Measurements from ENCODE around the gene ELMO1. TPM values are rescaled to one million over a fixed set of nuclear protein-coding genes. Genes with fewer than 3 reads are reported as not detected.

The ELMO1 gene
- total and polyA plus RNA-seq, 2 experiments from 2014 or later: 19.7 to 28.7 TPM

GRCh38 chr7:37098762-37099161 is 349.9 kb downstream of the ELMO1 start:
- 84% methylated on average over 2 of the region's 2 CpGs for WGBS (ENCODE audit: low lambda C conversion rate, missing lambda C conversion rate)
- Histone ChIP-seq H3K9me2 (replicated peaks; ENCODE audit: insufficient read depth) (no peaks in the 10 kb centered on the region), H2AFZ (no peak overlapping the region), H3K4me3 (no peak overlapping the region), H4K20me1 (ENCODE audit: insufficient read depth, poor library complexity, severe bottlenecking) (no peaks in the 10 kb centered on the region), H3K4me2 (no peak overlapping the region), H3K36me3 (replicated peaks; ENCODE audit: insufficient read depth, low read depth) (no peaks in the 10 kb centered on the region), H3K27me3 (no peaks in the 10 kb centered on the region), H3K79me2 (no peaks in the 10 kb centered on the region), H3K27ac (no peak overlapping the region), H3K4me1 (ENCODE audit: insufficient read depth) (peaks cover 27% of the 10 kb centered on the region), H3K9me3 (ENCODE audit: low read depth) (no peaks in the 10 kb centered on the region)
- TF ChIP-seq CTCF (IDR thresholded peaks at IDR 0.05; ENCODE audit: poor library complexity) (no peak), EZH2phosphoT487 (IDR thresholded peaks at IDR 0.05; ENCODE audit: low read depth, severe bottlenecking, unreplicated experiment) (no peak), EZH2 (IDR thresholded peaks at IDR 0.05; ENCODE audit: borderline replicate concordance) (no peak)
- no peak for DNase-seq (ENCODE audit: low spot score)

- 90% methylated on average over 1 of the region's 1 CpG for WGBS (ENCODE audit: low lambda C conversion rate, missing lambda C conversion rate)
- H4K20me1 ChIP-seq (ENCODE audit: insufficient read depth, poor library complexity, severe bottlenecking): no peaks in the 10 kb centered on the region
Measured at GRCh38 chr7:37097983-37098382, 350.7 kb downstream of the ELMO1 start.

GRCh38 chr7:37097276-37097675 is 351.4 kb downstream of the ELMO1 start:
- no peaks in the 10 kb centered on the region for H3K79me2 ChIP-seq
- H3K4me3 ChIP-seq: no peak overlapping the region
- H3K27ac ChIP-seq: no peak overlapping the region
- no peaks in the 10 kb centered on the region for H3K9me2 ChIP-seq (replicated peaks; ENCODE audit: insufficient read depth)
- no peak for TF ChIP-seq CTCF (IDR thresholded peaks at IDR 0.05; ENCODE audit: poor library complexity)
- no peak for TF ChIP-seq EZH2phosphoT487 (IDR thresholded peaks at IDR 0.05; ENCODE audit: low read depth, severe bottlenecking, unreplicated experiment)
- TF ChIP-seq EZH2 (IDR thresholded peaks at IDR 0.05; ENCODE audit: borderline replicate concordance): no peak
- no peaks in the 10 kb centered on the region for H4K20me1 ChIP-seq (ENCODE audit: insufficient read depth, poor library complexity, severe bottlenecking)
- no peak overlapping the region for H2AFZ ChIP-seq
- no peak overlapping the region for H3K4me2 ChIP-seq
- no peaks in the 10 kb centered on the region for H3K27me3 ChIP-seq
- no peaks in the 10 kb centered on the region for H3K36me3 ChIP-seq (replicated peaks; ENCODE audit: insufficient read depth, low read depth)
- 95% methylated on average over 8 of the region's 8 CpGs for WGBS (ENCODE audit: low lambda C conversion rate, missing lambda C conversion rate)
- no peaks in the 10 kb centered on the region for H3K9me3 ChIP-seq (ENCODE audit: low read depth)
- H3K4me1 ChIP-seq (ENCODE audit: insufficient read depth): peaks cover 38% of the 10 kb centered on the region
- no peak for DNase-seq (ENCODE audit: low spot score)

More at GRCh38 chr7:37097983-37098382, 350.7 kb downstream of the ELMO1 start:
- TF ChIP-seq CTCF (IDR thresholded peaks at IDR 0.05; ENCODE audit: poor library complexity) (no peak), EZH2phosphoT487 (IDR thresholded peaks at IDR 0.05; ENCODE audit: low read depth, severe bottlenecking, unreplicated experiment) (no peak), EZH2 (IDR thresholded peaks at IDR 0.05; ENCODE audit: borderline replicate concordance) (no peak)
- H3K27ac ChIP-seq: no peak overlapping the region
- no peaks in the 10 kb centered on the region for H3K27me3 ChIP-seq
- H3K36me3 ChIP-seq (replicated peaks; ENCODE audit: insufficient read depth, low read depth): no peaks in the 10 kb centered on the region
- H3K4me3 ChIP-seq: no peak overlapping the region
- no peaks in the 10 kb centered on the region for H3K9me3 ChIP-seq (ENCODE audit: low read depth)
- no peak overlapping the region for H2AFZ ChIP-seq
- H3K4me1 ChIP-seq (ENCODE audit: insufficient read depth): peaks cover 34% of the 10 kb centered on the region
- no peaks in the 10 kb centered on the region for H3K9me2 ChIP-seq (replicated peaks; ENCODE audit: insufficient read depth)
- H3K4me2 ChIP-seq: no peak overlapping the region
- DNase-seq (ENCODE audit: low spot score): no peak
- no peaks in the 10 kb centered on the region for H3K79me2 ChIP-seq

- H3K27ac ChIP-seq: no peak overlapping the region
- 96% methylated on average over 6 of the region's 6 CpGs for WGBS (ENCODE audit: low lambda C conversion rate, missing lambda C conversion rate)
- DNase-seq (ENCODE audit: low spot score): no peak
- no peak overlapping the region for H2AFZ ChIP-seq
- H3K36me3 ChIP-seq (replicated peaks; ENCODE audit: insufficient read depth, low read depth): no peaks in the 10 kb centered on the region
- H3K4me2 ChIP-seq: no peak overlapping the region
- peaks cover 32% of the 10 kb centered on the region for H3K4me1 ChIP-seq (ENCODE audit: insufficient read depth)
- no peaks in the 10 kb centered on the region for H3K9me2 ChIP-seq (replicated peaks; ENCODE audit: insufficient read depth)
- no peaks in the 10 kb centered on the region for H3K27me3 ChIP-seq
- H3K79me2 ChIP-seq: no peaks in the 10 kb centered on the region
- no peak overlapping the region for H3K4me3 ChIP-seq
- no peak for TF ChIP-seq EZH2phosphoT487 (IDR thresholded peaks at IDR 0.05; ENCODE audit: low read depth, severe bottlenecking, unreplicated experiment)
- no peaks in the 10 kb centered on the region for H3K9me3 ChIP-seq (ENCODE audit: low read depth)
- no peaks in the 10 kb centered on the region for H4K20me1 ChIP-seq (ENCODE audit: insufficient read depth, poor library complexity, severe bottlenecking)
Measured at GRCh38 chr7:37096341-37096740, 352.3 kb downstream of the ELMO1 start.

Measured in hepatocyte (in vitro differentiated cells).